HG03103 (cell line): ENCODE data around the gene ZNF281.

Source experiments
- ATAC-seq: cut with Tn5 transposase; IDR thresholded peaks from one replicate; pipeline ENCODE4 v1.9.1; 2021; ENCODE audit warnings: low read depth; ENCODE audit not compliant: unreplicated experiment

ZNF281 gene

DNA sequence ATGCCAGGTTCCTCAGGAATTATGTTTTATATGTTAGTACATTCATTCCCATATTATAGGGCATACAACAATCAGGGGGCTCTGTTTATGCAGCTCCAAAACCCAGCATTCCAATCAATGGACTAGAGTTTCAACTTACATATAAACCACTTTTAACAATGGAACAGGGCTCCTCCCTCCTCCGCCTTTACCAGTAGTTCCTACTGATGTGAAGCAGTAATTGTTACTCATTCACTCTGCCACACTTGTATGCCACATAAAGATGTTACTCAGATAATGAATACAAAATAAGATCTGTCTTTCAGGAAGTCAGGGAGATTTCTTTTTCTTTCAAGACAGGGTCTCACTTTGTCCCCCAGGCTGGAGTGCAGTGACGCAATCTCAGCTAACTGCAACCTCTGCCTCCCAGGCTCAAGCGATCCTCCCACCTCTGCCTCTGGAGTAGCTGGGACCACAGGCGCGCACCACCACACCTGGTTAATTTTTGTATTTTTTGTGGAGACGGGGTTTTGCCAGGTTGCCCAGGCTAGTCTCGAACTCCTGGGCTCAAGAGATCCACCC is 17.1 kb downstream of the ZNF281 start:
- no peak for ATAC-seq

DNA sequence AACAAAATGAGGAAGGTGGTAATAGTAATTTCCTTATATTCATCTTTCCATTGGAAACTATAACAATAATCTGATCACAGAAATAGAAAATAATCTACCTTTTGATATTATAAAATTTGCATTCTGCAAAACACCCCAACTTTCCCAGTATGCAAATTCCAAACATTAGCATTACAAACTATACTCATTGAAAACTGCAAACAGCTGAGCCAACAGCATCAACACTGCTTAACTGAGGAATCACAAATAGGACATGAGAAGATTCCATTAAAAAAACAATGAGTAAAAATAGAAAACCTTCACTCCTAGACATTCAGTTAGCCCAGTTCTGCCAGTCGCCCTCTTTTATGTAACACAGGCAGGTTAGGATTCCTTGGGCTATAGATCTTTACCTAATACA is 18.1 kb downstream of the ZNF281 start:
- no peak for ATAC-seq

DNA sequence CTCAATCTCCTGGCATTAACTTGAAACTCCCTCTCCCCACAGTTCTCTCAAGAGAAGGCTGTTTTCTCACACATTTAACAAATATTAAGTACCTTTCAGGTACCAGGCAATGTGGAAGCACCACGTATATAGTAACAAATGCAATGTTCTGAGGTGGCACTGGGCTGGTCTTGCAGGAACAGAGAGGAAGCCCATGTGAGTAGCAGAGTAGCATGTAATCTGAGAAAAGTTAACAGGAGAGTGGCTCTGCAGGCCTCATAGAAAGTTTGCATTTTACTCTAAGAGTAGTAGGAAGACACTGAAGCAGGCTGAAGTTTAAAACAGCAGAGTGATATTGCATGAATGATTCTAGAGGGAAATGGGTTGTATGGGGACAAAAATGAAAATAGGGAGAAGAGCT is 21.0 kb downstream of the ZNF281 start:
- no peak for ATAC-seq

DNA sequence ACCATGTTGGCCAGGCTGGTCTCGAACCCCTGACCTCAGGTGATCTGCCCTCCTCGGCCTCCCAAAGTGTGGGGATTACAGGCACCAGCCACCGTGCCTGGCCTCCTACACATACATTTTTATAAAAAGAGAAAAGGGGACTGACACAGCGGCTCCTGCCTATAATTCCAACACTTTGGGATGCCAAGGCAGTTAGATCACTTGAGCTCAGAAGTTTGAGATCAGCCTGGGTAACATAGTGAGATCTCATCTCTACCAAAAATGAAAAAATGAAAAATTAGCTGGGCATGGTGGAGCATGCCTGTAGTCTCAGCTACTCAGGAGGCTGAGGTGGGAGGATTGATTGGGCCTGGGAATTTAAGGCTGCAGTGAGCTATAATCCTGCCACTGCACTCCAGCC is 23.4 kb downstream of the ZNF281 start:
- no peak for ATAC-seq

GRCh38 chr1:200384818-200385390 is 24.9 kb downstream of the ZNF281 start:
- no peak for ATAC-seq

DNA sequence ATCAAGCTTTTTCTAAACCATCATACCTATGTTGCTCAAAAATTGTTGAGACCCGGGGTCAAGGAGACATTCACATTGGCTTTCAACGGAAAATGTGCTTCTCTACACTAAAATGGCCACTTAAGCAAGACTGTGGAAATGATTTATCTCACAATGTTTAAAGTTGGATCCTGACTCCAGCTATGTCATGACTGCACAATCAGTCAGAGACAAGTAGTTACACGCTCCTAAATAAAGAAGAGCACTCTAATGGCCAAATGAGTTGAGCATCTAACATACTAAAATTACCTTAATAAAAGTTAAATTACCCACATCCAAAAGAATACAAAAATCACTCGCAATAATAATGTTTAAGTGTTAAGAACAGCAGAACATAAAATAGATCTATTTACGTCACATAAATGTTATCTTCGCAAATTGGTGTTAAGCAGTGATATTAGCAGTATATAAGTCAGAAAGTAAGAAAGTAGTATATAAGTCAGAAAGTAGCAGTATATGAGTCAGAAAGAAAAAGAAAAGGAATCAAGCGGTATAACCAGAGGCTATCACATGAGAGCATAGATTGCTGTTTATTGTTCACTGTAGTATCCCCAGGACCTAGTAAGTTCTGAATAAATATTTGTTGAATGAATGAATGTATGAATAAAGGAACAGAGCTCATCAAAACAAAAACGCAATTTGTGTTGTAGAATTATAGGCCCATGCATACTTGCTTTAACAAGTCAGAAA is 28.4 kb downstream of the ZNF281 start:
- ATAC-seq = no peak

DNA sequence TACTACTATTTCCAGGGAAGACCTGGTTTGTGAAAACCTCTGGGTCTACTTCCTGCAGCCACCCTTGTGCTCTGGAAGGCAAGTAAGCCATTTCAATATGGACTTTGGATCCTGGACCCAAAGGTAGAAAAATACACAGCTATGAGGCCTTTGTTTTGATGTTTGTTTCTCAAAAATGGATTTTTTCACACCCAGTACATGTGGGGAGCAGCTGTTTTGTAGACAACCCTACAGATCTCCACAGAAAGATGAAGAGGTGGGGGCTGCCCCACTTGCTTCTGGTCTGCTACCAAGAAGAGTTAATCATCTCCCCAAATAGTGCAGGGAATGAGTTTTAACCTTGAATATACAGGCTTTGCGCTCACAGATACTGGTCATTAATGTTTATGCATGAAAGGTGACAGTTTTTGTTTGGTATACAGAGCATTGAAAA is 29.2 kb downstream of the ZNF281 start:
- peak; percentile 49 for ATAC-seq

- no peak for ATAC-seq
These were observed 29.8 kb downstream of the ZNF281 start for GRCh38 chr1:200379940-200380588.

DNA sequence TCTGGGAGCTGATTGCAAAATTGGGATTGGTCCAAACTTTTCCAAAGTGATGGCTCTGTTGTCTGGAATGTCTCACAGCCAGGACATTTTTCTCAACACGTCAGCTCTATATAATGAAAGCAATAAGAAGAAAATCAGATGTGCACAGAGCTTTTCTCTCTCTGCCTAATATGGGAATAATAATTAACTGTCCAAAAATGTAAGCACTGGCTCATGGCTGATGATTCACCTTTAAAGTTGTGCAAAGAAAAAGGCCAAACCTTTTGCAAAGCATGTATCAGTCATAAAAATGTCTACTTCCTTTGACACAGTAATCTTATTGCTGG is 30.4 kb downstream of the ZNF281 start:
- no peak for ATAC-seq

GRCh38 chr1:200378096-200378495 is 31.7 kb downstream of the ZNF281 start:
- no peak for ATAC-seq

GRCh38 chr1:200376528-200376927 is 33.3 kb downstream of the ZNF281 start:
- ATAC-seq = no peak

DNA sequence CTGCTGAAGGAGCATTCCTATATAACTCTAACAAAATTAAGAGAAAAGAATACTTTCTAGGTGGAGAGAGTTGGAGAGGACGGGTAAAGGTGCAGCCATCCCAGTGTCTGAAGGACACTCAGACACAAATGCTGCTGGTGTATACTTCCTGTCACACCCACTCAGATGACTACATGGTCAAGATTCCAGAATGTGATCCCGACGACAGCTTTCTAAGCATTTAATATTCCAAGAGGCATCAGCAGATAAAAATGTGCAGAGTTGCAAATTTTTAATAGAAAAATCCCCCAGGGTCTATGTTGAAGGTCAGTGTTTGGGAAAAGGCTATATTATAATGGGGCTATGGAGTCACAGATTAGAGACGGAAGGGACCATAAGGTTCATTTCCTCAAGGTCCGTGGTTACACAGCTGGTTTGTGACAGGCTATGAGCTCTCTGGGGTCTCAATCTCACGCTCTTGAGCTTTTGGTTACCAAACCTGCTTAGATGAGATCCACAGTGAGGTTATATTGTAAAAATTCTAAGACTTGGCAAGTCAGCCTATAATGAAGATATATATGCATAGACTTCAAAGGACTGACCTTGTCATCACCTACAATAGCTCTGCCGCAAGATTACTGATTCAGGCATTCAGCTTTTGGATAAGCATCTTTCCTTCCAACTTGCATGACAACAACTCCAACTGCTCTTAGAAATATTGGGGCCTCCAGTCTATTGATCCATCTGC is 35.1 kb downstream of the ZNF281 start:
- ATAC-seq = no peak

DNA sequence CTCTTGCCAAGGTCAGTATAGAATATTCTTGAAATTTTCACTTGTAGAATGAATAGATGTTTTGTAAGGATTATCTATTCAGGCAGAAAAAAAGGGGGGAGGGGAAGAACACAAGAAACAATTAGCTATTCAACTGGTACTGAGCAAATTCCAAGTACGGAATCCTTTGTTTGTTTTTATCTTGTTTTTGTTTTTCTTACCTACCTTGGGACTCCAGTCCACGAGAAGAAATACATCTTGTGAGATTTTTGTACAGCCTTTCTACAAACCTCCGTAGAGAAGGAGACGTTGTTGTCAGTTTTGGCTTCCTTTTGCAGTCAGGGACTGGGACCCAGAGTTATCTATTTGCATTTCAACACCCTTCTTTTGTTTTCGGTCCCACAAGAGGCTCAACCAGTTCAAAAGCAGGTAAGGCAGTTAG is 36.0 kb downstream of the ZNF281 start:
- ATAC-seq = no peak

- no peak for ATAC-seq
These were observed 37.0 kb downstream of the ZNF281 start for GRCh38 chr1:200372885-200373181.

DNA sequence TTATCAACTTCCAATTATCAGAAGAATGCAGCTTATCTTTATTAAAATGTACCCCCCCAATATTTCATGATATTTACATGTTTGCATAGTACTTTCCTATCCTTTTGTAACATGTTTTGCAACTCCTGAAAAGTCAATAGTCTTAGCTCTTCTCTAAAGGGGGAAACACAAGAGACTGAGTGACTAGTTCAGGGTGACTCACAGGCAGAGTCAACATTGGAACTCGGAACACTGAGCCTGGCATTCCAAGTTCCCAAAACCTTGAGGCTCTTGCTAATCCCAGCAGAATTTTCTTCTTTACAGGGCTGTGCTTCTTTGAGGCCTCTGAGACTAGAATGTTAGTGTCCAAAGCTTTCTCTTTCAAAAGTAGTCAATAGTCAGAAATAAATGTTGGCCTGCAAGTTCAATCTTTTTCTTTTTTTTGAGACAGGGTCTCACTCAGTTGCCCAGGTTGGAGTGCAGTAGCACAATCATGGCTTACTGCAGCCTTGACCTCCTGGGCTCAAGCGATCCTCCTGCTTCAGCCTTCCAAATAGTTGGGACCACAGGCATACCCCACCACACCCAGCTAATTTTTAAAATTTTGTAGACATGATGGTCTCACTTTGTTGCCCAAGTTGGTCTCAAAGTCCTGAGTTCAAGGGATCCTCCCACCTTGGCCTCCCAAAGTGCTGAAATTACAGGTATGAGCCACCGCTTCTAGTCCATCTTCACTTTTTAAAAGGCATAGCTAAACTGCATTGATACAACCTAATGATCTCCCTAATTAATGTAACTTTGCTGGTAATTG is 37.5 kb downstream of the ZNF281 start:
- no peak for ATAC-seq

DNA sequence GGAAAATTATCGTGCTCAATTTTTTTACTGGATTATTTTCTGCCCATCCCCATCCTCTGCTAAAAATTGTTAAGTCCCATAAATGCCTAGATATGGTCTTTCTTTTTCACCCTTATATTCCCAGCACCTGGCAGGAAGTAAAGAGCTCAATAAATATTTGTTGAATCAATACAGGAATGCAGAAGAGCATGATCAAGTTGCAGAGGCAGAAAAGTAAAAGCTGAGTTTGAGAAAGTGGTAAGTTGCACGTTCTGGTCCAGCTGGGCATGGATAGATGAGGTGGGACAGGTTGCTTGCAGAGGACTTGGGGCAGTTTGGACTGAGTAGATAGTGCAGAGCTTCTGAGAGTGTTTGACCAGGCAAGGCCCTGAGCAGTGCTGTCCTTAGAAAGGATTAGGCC is 40.1 kb downstream of the ZNF281 start:
- ATAC-seq = no peak

DNA sequence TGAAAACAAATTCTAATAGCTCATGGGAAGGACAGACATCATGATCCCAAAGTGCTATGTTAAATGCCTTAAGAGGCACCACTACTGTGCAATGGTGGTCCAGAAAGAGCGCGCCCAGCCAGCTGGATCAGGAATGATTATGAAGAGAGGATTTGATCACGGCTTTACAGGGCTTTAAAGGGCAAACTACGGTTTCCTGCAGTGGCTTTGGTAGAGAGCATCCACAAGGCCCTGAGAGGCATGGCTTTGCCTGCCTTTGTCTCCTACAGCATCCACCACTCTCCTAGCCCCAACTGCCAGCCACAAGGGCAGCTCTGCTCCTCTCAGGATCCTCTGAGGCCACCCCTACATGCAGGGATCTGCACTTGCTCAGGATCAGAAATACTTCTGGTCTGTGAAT is 40.7 kb downstream of the ZNF281 start:
- no peak for ATAC-seq

- no peak for ATAC-seq
These were observed 41.3 kb downstream of the ZNF281 start for GRCh38 chr1:200368556-200368955.

DNA sequence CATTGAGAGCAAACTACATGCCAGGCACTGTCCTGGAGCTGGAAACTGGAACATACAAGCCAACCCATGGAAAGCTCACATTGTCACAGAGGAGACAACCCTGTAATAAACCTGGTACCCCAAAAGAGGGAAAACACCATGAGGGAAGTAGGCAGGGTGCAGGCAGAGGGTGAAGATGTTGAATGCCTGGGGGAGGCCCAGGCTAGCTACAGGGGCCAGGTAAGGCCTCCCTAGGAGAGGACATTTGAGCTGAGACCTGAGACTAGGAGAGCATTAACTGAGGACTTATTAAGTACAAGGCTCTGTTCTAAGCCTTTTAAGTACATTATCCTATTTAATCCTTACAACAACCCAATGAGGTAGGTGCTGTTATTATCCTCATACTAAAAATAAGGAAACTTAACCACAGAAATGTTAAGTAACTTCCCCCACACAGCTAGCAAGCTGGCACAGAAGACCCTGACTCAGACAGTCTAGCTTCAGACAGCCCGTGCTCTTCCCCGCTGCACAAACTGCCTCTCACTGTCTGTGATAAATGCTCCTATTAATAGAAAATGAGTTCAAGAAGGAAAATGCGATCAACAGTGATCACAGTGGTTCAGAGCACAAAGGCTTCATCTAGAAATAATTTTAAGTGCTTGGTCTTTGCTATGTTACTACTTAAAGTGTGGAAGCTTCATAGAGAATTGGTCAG is 41.8 kb downstream of the ZNF281 start:
- ATAC-seq = no peak
